PFSK-1 (cell line): ENCODE results near the gene CTTNBP2.

ENCODE experiments used
- FOXP2 ChIP-seq: optimal IDR thresholded peaks from 2 replicates; pipeline ENCODE3; 2011; ENCODE audit warnings: borderline replicate concordance, control low read depth, inconsistent platforms; ENCODE audit not compliant: insufficient read depth; ENCODE audit errors: extremely low read length, extremely low read depth
- POLR2AphosphoS5 ChIP-seq: IDR thresholded peaks from 2 replicates; pipeline ENCODE4 v1.6.1; 2012; ENCODE audit warnings: low read depth, mild to moderate bottlenecking, control low read depth, low read length, moderate library complexity
- REST ChIP-seq, 2 experiments: IDR thresholded peaks; 2 replicates each; pipeline versions ENCODE4 v1.6.1 to v1.8.0; 2011 to 2012; ENCODE audit warnings: low read depth in 2 of 2, low read length in 2 of 2, control low read depth in 1 of 2, inconsistent platforms in 1 of 2, mild to moderate bottlenecking in 1 of 2, moderate library complexity in 1 of 2; ENCODE audit not compliant: insufficient read depth in 1 of 2
- SIN3A ChIP-seq: IDR thresholded peaks from 2 replicates; pipeline ENCODE4 v1.6.1; 2012; ENCODE audit warnings: mild to moderate bottlenecking, low read length, moderate library complexity, borderline replicate concordance; ENCODE audit not compliant: insufficient read depth
- TAF1 ChIP-seq: IDR thresholded peaks from 2 replicates; pipeline ENCODE4 v1.6.1; 2012; ENCODE audit warnings: low read length, control low read depth, borderline replicate concordance; ENCODE audit not compliant: insufficient read depth

The CTTNBP2 gene

GRCh38 chr7:117805241-117805640, 68.0 kb downstream of the CTTNBP2 start:
- no peak for TF ChIP-seq REST (IDR thresholded peaks at IDR 0.05; ENCODE audit: insufficient read depth in 1 of 2, low read depth in 2 of 2, low read length in 2 of 2)

GRCh38 chr7:117803476-117803875, 69.8 kb downstream of the CTTNBP2 start:
- TF ChIP-seq SIN3A: no peak
- no peak for TF ChIP-seq FOXP2
- no peak for TF ChIP-seq REST (IDR thresholded peaks at IDR 0.05; ENCODE audit: insufficient read depth in 1 of 2, low read depth in 2 of 2, low read length in 2 of 2)

DNA sequence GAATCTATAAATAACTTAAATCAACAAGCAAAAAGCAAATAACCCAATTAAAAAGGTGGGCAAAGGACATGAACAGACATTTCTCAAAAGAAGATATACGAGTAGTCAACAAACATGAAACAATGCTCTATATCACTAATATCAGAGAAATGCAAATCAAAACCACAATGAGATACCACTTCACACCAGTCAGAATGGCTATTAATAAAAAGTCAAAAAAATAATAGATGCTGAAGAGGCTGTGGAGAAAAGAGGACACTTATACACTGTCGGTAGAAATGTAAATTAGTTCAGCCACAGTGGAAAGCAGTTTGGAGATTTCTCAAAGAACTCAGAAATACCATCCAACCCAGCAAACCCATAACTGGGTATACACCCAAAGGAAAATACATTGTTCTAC, 70.6 kb downstream of the CTTNBP2 start:
- no peak for TF ChIP-seq SIN3A
- no peak for TF ChIP-seq FOXP2
- no peak for TF ChIP-seq TAF1
- TF ChIP-seq REST (IDR thresholded peaks at IDR 0.05; ENCODE audit: insufficient read depth in 1 of 2, low read depth in 2 of 2, low read length in 2 of 2): no peak
- TF ChIP-seq POLR2AphosphoS5: no peak

GRCh38 chr7:117800841-117801240, 72.4 kb downstream of the CTTNBP2 start:
- no peak for TF ChIP-seq REST (IDR thresholded peaks at IDR 0.05; ENCODE audit: insufficient read depth in 1 of 2, low read depth in 2 of 2, low read length in 2 of 2)
- TF ChIP-seq POLR2AphosphoS5: no peak
- TF ChIP-seq TAF1: no peak
- no peak for TF ChIP-seq FOXP2
- no peak for TF ChIP-seq SIN3A

GRCh38 chr7:117800406-117800805, 72.8 kb downstream of the CTTNBP2 start:
- TF ChIP-seq TAF1: no peak
- no peak for TF ChIP-seq FOXP2
- TF ChIP-seq REST (IDR thresholded peaks at IDR 0.05; ENCODE audit: insufficient read depth in 1 of 2, low read depth in 2 of 2, low read length in 2 of 2): no peak
- TF ChIP-seq SIN3A: no peak
- TF ChIP-seq POLR2AphosphoS5: no peak
